ENCODE measurements around the gene MPZL1.
"Not testable (repeated sequence)": the region's sequence is repeated elsewhere in the genome, so short reads cannot be mapped to it uniquely, and the experiment has no call there.

MPZL1 gene

GRCh38 chr1:167782946-167783345 is 61.2 kb downstream of the MPZL1 start:
- no peak for DNase-seq

DNA sequence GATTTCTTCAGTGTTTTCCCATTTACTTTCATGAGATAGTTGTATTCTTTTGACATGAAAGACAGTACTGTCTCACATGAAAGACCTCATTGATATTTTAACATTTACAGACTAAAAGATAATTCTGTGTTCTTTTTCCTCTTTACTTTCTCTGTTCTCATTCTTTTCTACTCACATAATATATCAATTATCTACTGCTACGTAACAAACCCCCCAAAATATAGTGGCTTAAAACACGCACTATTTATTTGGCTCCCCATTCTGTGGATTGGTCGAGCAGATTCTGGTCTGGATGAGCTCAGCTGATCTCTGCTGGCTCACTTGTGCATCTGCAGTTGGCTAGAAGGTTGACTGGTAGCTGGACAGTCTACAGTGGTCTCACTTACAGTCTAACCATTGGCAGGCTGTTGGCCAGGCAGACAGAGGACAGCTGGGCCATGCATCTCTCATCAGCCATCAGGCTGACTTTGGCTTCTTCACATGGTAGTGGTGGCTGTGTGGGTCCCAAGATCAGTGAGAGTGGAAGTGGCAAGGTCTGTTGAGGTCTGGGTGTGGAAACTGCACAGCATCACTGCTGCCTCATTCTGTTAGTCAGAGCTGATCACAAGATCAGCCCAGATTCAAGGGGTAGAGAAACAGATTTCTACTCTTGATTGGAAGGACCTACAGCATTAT is 63.2 kb downstream of the MPZL1 start:
- no peak for DNase-seq

- no peak for DNase-seq
Observed at GRCh38 chr1:167786502-167786901, 64.7 kb downstream of the MPZL1 start.

GRCh38 chr1:167789501-167789900 is 67.7 kb downstream of the MPZL1 start:
- no peak for DNase-seq

DNA sequence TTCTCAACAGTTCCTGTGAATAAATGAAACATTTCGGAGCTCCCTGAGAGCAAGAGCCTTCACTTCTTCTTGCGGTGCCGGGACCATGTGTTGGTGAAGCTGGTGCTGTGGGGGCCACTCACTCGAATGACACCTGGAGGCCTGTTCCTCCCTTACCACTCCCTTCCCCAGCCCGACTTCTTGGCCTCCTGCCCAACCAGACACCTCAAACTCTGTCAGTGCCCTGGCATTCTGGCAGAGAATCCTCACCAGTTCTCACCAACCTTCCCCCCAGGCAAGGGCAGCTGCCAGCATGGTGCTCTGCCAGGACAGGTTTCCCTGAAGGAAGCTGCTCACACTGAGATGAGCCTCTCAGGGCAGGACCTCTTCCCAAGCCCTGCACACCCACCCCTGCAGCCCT is 68.3 kb downstream of the MPZL1 start:
- no peak for DNase-seq

DNA sequence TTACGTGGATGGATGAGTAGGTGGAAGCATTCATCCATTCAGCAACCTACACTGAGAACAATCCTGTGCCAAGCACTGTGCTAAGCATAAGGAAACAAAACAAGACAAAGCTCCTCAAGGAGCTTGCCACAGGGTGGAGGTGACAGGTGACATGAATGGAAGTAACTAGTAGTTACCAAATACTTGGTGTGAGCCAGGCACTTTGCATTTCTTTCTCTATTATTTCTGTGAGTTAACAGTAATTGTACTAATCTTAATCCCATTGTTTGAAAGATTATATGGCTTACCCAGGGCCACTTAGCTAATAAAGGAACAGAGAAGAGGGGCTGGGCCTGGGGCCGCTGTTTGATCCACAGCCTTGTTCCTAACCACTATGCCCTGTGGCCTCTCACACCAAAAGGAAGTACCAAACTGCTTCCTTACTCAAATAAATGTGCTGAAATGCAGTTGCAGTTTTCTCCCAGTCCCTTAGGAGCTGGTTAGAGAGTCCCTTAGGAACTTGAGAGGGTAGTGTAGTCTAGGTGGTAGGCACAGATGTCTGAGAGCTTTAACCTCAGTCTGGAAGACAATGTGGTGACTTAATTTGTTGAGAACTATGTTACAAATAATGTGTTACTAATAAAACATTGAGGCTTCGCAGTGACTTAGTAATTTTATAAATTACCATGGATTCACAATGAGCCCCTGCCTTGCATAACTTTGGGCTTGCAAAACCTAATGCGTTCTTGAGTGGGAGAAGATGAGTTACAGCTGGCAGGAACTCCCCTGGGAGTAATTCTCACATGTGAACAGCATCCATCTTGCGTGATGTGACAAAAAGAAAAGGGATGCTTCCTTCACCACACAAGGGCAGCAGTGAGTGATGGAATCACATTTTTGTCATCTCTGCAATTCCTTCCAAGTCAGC is 69.8 kb downstream of the MPZL1 start:
- DNase-seq: no peak

DNA sequence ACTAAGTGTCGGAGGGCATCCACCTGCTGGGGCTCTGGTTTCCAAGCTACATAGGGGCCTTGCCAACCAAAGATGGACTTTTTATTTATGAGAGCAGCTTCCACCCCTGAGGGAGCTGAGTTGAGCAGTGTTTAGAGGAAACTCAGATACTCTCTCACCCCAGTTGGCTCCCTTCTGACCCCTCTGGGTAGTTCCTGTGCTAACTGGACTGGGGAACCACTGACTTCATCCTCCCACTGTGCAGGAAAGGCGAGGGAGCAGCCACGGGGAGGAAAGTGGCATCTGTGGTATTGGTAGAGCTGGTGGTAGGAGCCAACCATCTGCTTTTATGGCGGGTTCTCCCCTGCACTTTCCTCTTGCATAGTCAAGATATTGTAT is 70.4 kb downstream of the MPZL1 start:
- DNase-seq: no peak

DNA sequence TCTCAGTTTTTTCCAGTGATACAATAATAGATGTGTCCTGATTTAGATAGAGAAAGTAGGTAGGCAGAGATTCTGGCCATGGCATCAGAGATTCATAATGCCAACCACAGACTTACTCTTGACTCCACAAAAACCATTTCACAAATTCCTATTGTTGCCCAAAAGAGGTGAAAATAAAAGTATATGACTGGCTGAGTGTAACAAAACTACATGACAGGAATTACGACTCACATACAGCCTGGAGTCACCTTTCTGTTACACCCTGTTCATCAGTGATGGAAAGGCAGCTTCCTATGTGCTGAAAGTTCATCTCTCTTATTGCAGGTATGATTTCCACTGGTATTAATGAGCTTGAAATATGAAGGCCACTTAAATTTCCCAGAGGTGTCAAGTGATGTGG is 72.3 kb downstream of the MPZL1 start:
- no peak for DNase-seq

DNA sequence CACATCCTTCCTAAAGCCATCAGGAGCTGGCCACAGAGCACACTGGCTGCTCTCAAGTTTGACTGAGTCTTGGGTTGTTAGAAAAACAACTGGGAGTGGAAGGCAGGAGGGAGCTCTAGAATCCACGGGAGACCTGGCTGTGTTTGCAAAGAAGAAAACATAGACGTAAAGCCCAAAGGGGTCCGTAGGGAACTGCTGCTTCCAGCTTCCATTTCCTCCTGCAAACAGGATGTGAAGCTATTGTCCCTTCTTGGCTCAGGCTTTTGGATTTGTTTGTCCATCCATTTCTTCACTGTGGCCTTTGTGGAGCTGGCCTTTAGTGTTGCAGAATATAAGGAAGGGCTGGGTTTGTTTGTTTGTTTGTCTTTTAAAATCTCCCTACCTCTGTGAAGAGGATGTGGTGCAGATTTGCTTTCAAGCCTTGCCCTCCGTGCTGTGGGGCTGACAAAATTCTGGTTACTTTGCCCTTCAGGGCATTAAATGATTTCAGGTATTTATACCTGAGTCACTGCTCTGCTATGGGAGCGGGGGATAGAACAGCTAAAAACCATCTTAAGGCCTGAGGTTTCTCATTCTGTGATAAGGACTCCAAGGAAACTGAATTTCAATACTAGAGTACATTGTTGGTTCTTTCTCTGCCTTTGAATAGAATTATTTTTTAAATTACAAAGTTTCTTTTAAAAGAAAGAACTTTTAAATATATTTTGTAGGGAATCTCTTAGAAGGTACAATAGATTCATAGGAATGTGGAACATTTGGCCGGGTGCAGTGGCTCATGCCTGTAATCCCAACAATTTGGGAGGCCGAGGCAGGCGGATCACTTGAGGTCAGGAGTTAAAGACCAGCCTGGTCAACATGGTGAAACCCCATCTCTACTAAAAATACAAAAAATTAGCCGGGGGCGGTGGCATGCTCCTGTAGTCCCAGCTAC is 74.3 kb downstream of the MPZL1 start:
- DNase-seq: no peak

GRCh38 chr1:167797015-167797414 is 75.2 kb downstream of the MPZL1 start:
- no peak for DNase-seq

DNA sequence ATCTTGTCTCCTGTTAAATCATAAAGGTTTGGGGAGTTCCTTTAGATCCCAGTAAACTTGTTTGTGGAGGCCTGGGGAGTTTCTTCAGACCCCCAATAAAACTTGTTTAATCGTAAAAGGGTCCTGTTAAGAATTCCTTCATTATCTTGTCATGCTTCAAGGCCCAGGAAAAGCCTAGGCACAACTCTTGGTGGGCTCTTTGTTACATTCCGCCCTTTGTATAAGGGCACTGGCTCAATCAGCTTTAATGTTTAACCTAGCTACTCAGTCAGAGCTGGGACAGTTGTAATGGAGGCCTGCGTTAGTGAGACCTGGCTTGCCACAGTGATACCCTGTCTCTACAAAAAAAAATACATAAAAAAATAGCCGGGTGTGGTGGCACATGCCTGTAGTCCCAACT is 77.2 kb downstream of the MPZL1 start:
- no peak for DNase-seq

- DNase-seq: no peak
Observed at GRCh38 chr1:167799747-167800146, 78.0 kb downstream of the MPZL1 start.

DNA sequence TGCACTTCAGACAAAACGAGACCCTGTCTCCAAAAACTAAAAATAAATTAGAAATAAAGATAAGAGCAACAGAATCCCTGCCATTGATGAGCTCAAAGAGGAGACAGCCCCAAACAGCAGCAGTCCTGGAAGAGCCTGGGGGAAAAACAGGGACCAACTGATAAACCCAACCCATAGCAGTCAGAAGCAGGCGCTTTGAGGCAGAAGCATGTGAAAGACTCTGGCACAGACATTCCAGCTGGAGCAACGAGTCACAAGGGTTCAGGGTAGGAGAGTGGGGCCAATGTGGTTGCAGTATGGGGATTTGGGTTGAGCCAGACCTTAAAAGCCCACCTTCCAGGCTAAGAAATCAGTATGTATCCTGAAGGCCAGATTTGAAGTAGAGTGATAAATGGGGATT is 78.5 kb downstream of the MPZL1 start:
- DNase-seq: no peak

- no peak for DNase-seq
Observed at GRCh38 chr1:167802235-167802634, 80.5 kb downstream of the MPZL1 start.

- DNase-seq: peak; percentile 57
Observed at GRCh38 chr1:167803358-167804207, 81.8 kb downstream of the MPZL1 start.

DNA sequence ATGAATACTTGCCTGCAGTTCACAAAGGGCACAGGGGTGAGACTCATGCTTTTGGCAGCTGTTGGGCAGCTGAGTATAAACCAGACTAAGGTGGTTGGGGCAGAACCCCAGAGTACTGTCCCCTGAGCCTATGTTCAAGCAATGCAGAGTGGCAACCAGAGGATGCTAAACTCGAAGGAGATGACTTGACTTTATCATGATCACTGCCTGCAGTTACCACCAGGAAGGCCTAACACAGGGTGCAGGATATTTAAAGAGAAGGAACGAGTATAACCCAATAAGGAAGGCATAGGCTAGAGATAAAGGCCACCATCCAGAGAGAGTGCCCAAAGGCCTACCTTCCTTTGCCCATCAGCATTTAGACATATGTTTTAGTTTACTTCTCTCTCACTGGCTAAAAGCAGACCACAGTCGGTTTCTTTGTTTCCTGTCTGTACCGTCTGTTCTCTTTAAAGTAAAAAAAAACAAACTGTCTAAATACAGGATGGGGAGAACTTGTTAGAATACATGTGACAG is 83.3 kb downstream of the MPZL1 start:
- DNase-seq: no peak

DNA sequence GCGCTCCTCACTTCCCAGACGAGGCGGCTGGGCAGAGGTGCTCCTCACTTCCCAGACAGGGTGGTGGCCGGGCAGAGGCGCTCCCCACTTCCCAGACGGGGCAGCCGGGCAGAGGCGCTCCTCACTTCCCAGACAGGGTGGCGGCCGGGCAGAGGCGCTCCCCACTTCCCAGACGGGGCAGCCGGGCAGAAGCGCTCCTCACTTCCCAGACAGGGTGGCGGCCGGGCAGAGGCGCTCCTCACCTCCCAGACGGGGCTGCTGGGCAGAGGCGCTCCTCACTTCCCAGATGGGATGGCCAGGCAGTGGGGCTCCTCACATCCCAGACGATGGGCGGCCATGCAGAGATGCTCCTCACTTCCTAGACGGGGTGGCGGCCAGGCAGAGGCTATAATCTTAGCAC is 84.5 kb downstream of the MPZL1 start:
- DNase-seq: not testable (repeated sequence)

DNA sequence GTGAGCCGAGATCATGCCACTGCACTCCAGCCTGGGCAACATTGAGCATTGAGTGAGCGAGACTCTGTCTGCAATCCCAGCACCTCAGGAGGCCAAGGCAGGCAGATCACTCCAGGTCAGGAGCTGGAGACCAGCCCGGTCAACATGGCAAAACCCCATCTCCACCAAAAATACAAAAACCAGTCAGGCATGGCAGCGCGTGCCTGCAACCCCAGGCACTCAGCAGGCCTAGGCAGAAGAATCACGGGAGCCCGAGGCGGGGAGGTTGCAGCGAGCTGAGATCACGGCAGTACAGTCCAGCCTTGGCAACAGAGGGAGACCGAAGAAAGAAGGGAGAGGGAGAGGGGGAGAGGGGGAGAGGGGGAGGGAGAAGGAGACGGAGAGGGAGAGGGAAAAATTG is 84.9 kb downstream of the MPZL1 start:
- not testable (repeated sequence) for DNase-seq

DNA sequence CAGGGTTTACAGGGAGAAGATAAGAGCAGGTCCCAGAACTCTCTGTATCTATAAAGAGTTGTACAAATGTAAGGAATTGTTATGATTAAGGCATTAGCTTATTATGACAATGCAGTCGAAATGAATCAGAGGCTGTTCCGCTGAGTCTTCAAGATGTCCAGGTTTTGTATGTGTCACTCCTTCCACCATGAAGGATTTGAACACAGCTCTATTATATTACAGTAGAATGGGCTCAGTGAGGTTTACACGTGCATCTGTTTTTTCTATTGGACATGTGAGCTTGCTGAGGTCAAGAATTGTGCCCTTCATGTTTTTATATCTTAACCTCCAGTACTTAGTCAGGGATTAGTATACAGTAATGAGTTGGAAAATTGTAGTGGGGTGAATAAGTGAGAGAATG is 86.3 kb downstream of the MPZL1 start:
- no peak for DNase-seq

GRCh38 chr1:167808690-167809089 is 86.9 kb downstream of the MPZL1 start:
- DNase-seq: no peak

DNA sequence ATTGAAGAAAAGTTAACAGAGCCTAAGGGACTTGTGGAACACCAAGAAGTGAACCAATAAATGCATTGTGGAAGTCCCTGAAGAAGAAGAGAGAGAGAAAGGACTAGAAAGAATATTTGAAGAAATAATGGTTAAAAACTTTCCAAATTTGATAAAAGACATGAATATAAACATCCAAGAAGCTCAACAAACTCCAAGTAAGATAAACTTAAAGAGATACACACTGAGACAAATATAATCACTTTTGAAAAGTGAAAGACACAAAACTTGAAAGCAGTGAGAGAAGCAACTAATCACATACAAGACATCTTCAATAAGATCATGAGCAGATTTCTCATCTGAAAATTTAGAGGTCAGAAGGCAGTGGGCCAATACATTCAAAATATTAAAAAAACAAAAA is 91.2 kb downstream of the MPZL1 start:
- DNase-seq: no peak

GRCh38 chr1:167815650-167816049 is 93.9 kb downstream of the MPZL1 start:
- DNase-seq: no peak
